Liver (tissue), 9 donors: ENCODE results near the gene FRK. TPM values are rescaled to one million over a fixed set of nuclear protein-coding genes. Genes with fewer than 3 reads are reported as not detected.

Source experiments
- DNase-seq: peaks from one replicate; pipeline ENCODE4 v3.0.0-alpha.2; 2017; ENCODE audit warnings: low spot score
- H3K27ac ChIP-seq, 2 donors: one replicate each; pipeline ENCODE4 v1.7.0; 2013; ENCODE audit warnings: inconsistent platforms in 2 of 2, low read length in 2 of 2, control low read depth in 1 of 2, low read depth in 1 of 2, mild to moderate bottlenecking in 1 of 2
- H3K27me3 ChIP-seq, 4 donors: one replicate each; pipeline versions ENCODE4 v1.6.1 to v1.7.0; 2013; ENCODE audit warnings: low read length in 3 of 4, inconsistent platforms in 1 of 4, mild to moderate bottlenecking in 1 of 4, moderate library complexity in 1 of 4; ENCODE audit not compliant: control insufficient read depth in 4 of 4, insufficient read depth in 4 of 4
- H3K36me3 ChIP-seq, 4 donors: one replicate each; pipeline versions ENCODE4 v1.6.1 to v1.7.0; 2013; ENCODE audit warnings: low read length in 3 of 4, mild to moderate bottlenecking in 3 of 4, low read depth in 1 of 4, moderate library complexity in 1 of 4; ENCODE audit not compliant: control insufficient read depth in 4 of 4, insufficient read depth in 3 of 4
- H3K4me1 ChIP-seq, 4 donors: one replicate each; pipeline versions ENCODE4 v1.6.1 to v1.7.0; 2013; ENCODE audit warnings: low read length in 3 of 4, mild to moderate bottlenecking in 3 of 4, moderate library complexity in 1 of 4; ENCODE audit not compliant: control insufficient read depth in 4 of 4, insufficient read depth in 4 of 4
- H3K4me3 ChIP-seq, 3 donors: one replicate each; pipeline versions ENCODE4 v1.6.1 to v1.7.0; 2013; ENCODE audit warnings: low read length in 3 of 3, control low read depth in 1 of 3, low read depth in 1 of 3, mild to moderate bottlenecking in 1 of 3
- H3K9ac ChIP-seq, 2 donors: one replicate each; pipeline ENCODE4 v1.7.0; 2013; ENCODE audit warnings: low read length in 2 of 2, mild to moderate bottlenecking in 2 of 2, moderate library complexity in 2 of 2, control low read depth in 1 of 2, low read depth in 1 of 2
- H3K9me3 ChIP-seq, 4 donors: one replicate each; pipeline versions ENCODE4 v1.6.1 to v1.7.0; 2013; ENCODE audit warnings: low read length in 3 of 4; ENCODE audit not compliant: control insufficient read depth in 4 of 4
- ATF3 ChIP-seq: IDR thresholded peaks from 2 replicates; pipeline ENCODE4 v1.6.1; 2016; ENCODE audit warnings: antibody characterized with exemption
- EGR1 ChIP-seq, 2 donors: IDR thresholded peaks; 2 replicates each; pipeline ENCODE4 v1.6.1; 2016 to 2018; ENCODE audit warnings: antibody characterized with exemption in 2 of 2, low read depth in 2 of 2
- FOXA1 ChIP-seq: IDR thresholded peaks from 2 replicates; pipeline ENCODE4 v1.6.1; 2016; ENCODE audit warnings: antibody characterized with exemption
- FOXA2 ChIP-seq: IDR thresholded peaks from 2 replicates; pipeline ENCODE4 v1.6.1; 2016; ENCODE audit warnings: antibody characterized with exemption
- GABPA ChIP-seq, 2 donors: IDR thresholded peaks in 1 of 2; conservative IDR thresholded peaks in 1 of 2; 2 replicates each; pipeline ENCODE4 v1.6.1; 2016; ENCODE audit warnings: antibody characterized with exemption in 2 of 2, mild to moderate bottlenecking in 1 of 2, moderate library complexity in 1 of 2
- JUND ChIP-seq, 2 donors: IDR thresholded peaks; 2 replicates each; pipeline ENCODE4 v1.6.1; 2016; ENCODE audit warnings: antibody characterized with exemption in 2 of 2
- MAX ChIP-seq: IDR thresholded peaks from 2 replicates; pipeline ENCODE4 v1.6.1; 2016; ENCODE audit warnings: antibody characterized with exemption
- NR2F2 ChIP-seq: IDR thresholded peaks from 2 replicates; pipeline ENCODE4 v1.6.1; 2016; ENCODE audit warnings: antibody characterized with exemption
- RAD21 ChIP-seq, 2 donors: IDR thresholded peaks; 2 replicates each; pipeline ENCODE4 v1.6.1; 2016; ENCODE audit warnings: antibody characterized with exemption in 2 of 2, mild to moderate bottlenecking in 2 of 2
- REST ChIP-seq: IDR thresholded peaks from 2 replicates; pipeline ENCODE4 v1.6.1; 2016; ENCODE audit warnings: antibody characterized with exemption, mild to moderate bottlenecking
- SP1 ChIP-seq: IDR thresholded peaks from 2 replicates; pipeline ENCODE4 v1.6.1; 2018; ENCODE audit warnings: antibody characterized with exemption, mild to moderate bottlenecking
- TAF1 ChIP-seq: conservative IDR thresholded peaks from 2 replicates; pipeline ENCODE4 v1.6.1; 2016; ENCODE audit warnings: antibody characterized with exemption, mild to moderate bottlenecking
- ZBTB33 ChIP-seq: IDR thresholded peaks from 2 replicates; pipeline ENCODE4 v1.6.1; 2016; ENCODE audit warnings: antibody characterized with exemption
- WGBS: extraction: QIAGEN DNeasy Blood & Tissue Kit; methylation state at CpG from one replicate; pipeline ENCODE4 v1.1.7; 2013; 5-methylcytosine and 5-hydroxymethylcytosine counted together
- polyA plus RNA-seq, 2 donors: library from polyadenylated mRNA; stranded (reverse) in 1 of 2; unstranded in 1 of 2; fragments of 200-250 nt in 1 of 2; fragments of >200 nt in 1 of 2; fragmentation: Nextera tagmentation in 1 of 2; extraction: Ambion mirVana in 1 of 2; gene quantifications; one replicate each; pipeline versions ENCODE4 v1.2.1 to v1.2.3, GENCODE V29; 2013 to 2015
- total RNA-seq, 2 donors: library from RNA; depleted of rRNA; stranded (reverse); fragments of >200 nt; gene quantifications; one replicate each; pipeline ENCODE4 v1.2.3, GENCODE V29; 2014
- donor health status: healthy.
- donor health status: healthy.
- donor health status: healthy.
- donor health status: healthy.
- donor health status: healthy.

The FRK gene
- total and polyA plus RNA-seq, 4 donors, result 3.6 to 26.8 (median 5.3) TPM

- 94% methylated on average over 1 of the region's 1 CpG for WGBS
- no peak overlapping the region for H3K27ac ChIP-seq
Observed at GRCh38 chr6:116049321-116049720, 11.4 kb downstream of the FRK start.

More at GRCh38 chr6:116049321-116049720, 11.4 kb downstream of the FRK start:
- TF ChIP-seq ZBTB33, result no peak
- no peak for TF ChIP-seq TAF1
- no peak for TF ChIP-seq MAX
- no peak for TF ChIP-seq FOXA1
- no peak for TF ChIP-seq REST
- TF ChIP-seq ATF3, result no peak
- TF ChIP-seq SP1, result no peak
- no peak for TF ChIP-seq EGR1 (IDR thresholded peaks at IDR 0.05; ENCODE audit: low read depth in 2 of 2)
- no peak for TF ChIP-seq RAD21 (IDR thresholded peaks at IDR 0.05)
- no peak for TF ChIP-seq FOXA2
- no peak for TF ChIP-seq JUND (IDR thresholded peaks at IDR 0.05)
- no peak for TF ChIP-seq NR2F2
- TF ChIP-seq GABPA (IDR thresholded peaks at IDR 0.05 in 1 of 2, conservative IDR thresholded peaks at IDR 0.05 in 1 of 2), result no peak
- no peak overlapping the region for H3K4me3 ChIP-seq
- no peaks in the 10 kb centered on the region for H3K36me3 ChIP-seq
- no peaks in the 10 kb centered on the region for H3K9me3 ChIP-seq
- H3K9ac ChIP-seq, result no peak overlapping the region
- H3K27me3 ChIP-seq, result no peaks in the 10 kb centered on the region
- DNase-seq, result no peak
- peaks cover 0 to 6% (median 0%) of the 10 kb centered on the region in 4 donors for H3K4me1 ChIP-seq
